Measurements from ENCODE around the gene RUBCNL.

RUBCNL gene

DNA sequence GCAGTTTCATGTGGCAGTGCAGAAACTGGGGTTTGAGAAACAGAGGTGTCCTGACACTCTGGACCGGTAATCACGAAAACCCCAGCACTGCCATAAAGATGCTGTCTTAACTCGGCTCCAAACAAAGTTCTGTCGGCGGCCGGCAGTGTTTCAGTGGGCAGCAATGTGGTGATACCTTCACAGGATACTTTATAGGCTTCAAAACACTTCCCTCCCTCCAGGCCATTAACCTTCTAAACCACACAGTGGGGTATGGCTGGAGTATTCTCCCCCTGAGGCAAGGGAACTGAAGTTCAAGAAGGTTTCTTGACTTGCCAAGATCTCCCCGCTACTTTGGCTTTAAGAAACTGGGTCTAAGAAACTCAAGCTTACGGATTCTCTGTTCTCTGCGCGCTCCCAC is 1.1 kb downstream of the RUBCNL start:
- no peak for DNase-seq (ENCODE audit: insufficient read length, low spot score)
- TF ChIP-seq, protein P1, sequence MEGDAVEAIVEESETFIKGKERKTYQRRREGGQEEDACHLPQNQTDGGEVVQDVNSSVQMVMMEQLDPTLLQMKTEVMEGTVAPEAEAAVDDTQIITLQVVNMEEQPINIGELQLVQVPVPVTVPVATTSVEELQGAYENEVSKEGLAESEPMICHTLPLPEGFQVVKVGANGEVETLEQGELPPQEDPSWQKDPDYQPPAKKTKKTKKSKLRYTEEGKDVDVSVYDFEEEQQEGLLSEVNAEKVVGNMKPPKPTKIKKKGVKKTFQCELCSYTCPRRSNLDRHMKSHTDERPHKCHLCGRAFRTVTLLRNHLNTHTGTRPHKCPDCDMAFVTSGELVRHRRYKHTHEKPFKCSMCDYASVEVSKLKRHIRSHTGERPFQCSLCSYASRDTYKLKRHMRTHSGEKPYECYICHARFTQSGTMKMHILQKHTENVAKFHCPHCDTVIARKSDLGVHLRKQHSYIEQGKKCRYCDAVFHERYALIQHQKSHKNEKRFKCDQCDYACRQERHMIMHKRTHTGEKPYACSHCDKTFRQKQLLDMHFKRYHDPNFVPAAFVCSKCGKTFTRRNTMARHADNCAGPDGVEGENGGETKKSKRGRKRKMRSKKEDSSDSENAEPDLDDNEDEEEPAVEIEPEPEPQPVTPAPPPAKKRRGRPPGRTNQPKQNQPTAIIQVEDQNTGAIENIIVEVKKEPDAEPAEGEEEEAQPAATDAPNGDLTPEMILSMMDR (IDR thresholded peaks at IDR 0.05; ENCODE audit: insufficient read depth, missing control alignments) = no peak
- no peak for FAIRE-seq

DNA sequence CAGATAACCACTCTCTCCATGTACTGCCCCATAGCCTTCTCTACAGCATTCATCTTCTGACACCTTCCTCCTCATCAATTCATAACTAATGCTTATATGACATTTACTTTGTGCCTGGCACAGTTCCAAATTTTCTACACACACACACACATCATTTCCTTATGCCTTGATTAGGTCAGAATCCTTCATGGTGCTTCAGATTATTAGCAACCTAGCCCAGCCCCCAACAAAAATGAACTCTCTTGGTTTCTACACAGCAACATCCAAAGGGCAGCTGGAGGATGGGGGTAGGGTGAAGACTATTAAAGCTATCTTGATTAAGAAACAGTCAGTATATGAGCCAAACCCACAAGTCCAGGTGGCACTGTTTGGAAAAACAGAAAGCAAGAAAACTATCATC is 3.7 kb downstream of the RUBCNL start:
- DNase-seq (ENCODE audit: insufficient read length, low spot score) (no peak), FAIRE-seq (no peak)
- TF ChIP-seq, protein P1 (IDR thresholded peaks at IDR 0.05; ENCODE audit: insufficient read depth, missing control alignments) = no peak

DNA sequence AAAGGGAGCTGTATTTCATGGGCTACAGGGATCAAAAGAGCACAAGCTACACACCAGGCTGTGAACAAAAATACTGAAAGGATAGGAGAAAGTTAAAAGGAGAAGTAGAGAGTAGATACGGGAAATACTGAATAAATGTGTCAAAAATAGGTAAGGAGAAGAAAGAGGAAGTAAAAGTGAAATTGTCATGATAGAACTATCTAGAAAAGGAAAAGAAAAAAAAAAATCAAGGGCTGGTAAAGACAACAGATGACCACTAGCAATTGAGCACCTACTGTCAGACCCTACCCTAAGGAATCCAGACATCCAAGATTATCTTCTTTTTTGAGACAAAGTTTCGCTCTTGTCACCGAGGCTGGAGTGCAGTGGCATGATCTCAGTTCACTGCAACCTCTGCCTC is 4.8 kb downstream of the RUBCNL start:
- DNase-seq (ENCODE audit: insufficient read length, low spot score) (no peak), FAIRE-seq (no peak)
- TF ChIP-seq, protein P1 (IDR thresholded peaks at IDR 0.05; ENCODE audit: insufficient read depth, missing control alignments) = no peak

DNA sequence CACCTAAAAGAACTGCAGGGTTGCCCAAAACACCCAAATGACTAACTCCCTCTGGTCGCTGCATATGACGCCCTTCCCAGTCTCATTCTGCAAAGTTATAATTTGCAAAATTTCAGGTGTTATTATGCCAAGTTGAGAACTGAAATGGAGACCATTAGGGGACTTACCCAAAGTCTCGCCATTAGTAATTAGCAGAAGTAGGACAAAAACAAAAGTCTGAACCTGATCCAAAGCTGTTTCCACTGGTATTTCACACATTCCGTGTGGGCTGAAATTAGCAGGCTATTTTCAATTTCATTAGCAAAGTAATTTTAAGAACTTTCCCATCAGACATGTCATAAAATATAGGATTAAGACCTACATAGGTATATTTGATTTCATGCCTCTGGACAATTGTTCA is 6.8 kb downstream of the RUBCNL start:
- TF ChIP-seq, protein P1 (IDR thresholded peaks at IDR 0.05; ENCODE audit: insufficient read depth, missing control alignments) = no peak
- DNase-seq (ENCODE audit: insufficient read length, low spot score) (no peak), FAIRE-seq (no peak)

DNA sequence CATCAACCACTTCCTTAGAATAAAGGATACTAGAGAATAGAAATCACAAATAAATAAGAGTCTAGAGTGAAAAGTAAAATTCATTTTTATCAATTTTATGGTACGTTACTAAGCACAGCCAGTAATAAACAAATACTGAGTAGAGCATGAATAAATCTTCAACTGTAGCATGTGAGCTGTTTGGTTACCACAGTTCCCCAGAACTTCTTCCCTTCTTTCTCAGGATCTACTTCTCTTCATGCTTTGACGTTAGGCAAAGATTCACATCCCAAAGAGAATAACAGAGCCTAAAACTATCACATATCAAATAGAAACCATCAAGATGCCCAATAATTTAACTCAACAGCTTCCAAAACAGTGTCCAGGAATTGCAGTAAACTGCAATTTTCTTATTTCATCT is 7.4 kb downstream of the RUBCNL start:
- DNase-seq (ENCODE audit: insufficient read length, low spot score) = no peak
- TF ChIP-seq, protein P1 (IDR thresholded peaks at IDR 0.05; ENCODE audit: insufficient read depth, missing control alignments) = no peak
- no peak for FAIRE-seq

DNA sequence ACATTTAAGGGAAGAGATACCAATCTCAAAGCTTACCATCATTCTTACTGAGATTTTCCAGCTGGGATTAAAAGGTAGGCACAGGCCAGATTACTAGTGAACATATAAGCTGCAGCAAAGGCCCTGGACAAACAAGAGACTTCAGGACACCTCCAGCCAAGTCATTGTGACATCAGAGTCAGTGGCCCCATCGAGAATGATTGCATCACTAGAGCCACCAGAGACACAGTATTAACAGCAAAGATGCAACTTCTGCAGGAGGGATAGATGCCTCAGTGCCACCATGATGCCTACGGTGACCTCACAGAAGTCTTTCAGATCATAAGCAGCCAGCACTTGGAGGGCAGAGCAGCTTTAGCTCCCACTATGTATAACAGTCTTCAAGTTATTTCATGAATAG is 8.6 kb downstream of the RUBCNL start:
- DNase-seq (ENCODE audit: insufficient read length, low spot score) (no peak), FAIRE-seq (no peak)
- TF ChIP-seq, protein P1 (IDR thresholded peaks at IDR 0.05; ENCODE audit: insufficient read depth, missing control alignments) = no peak

DNA sequence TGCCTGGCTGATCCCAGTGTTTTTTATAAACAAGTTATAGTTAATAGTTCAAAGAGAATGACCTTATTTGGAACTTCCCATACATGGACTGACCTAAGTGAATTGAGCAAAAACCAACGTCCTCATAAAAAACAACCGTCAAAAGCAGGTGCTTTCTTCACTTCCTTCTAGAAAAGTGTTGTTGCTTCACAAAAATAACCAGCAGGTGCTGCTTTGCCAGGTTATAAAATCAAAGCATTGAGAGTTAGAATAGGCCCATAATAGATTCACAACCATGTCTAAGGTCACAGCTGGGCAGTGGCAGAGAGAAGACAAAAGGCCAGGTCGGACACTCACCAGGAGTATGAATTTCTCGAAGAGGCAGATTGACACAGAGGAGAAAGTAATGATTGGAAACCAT is 9.5 kb downstream of the RUBCNL start:
- FAIRE-seq (no peak), DNase-seq (ENCODE audit: insufficient read length, low spot score) (no peak)
- TF ChIP-seq, protein P1 (IDR thresholded peaks at IDR 0.05; ENCODE audit: insufficient read depth, missing control alignments) = no peak

All from D721Med (cell line).